GM12878 (cell line): ENCODE data around the gene MCCD1.

Experiments used
- CBX5 ChIP-seq: sonication (generic); IDR thresholded peaks from 2 replicates; pipeline ENCODE4 v1.6.1; 2016; ENCODE audit warnings: low read depth, moderate library complexity, mild to moderate bottlenecking, inconsistent platforms
- EGR1 ChIP-seq, 2 experiments: IDR thresholded peaks; 1 replicate in 1 of 2; 2 replicates in 1 of 2; pipeline ENCODE4 v1.6.1; 2011 to 2012; ENCODE audit warnings: low read depth in 2 of 2, low read length in 2 of 2, borderline replicate concordance in 1 of 2, mild to moderate bottlenecking in 1 of 2, moderate library complexity in 1 of 2
- FOS ChIP-seq: IDR thresholded peaks from 3 replicates; pipeline ENCODE4 v1.6.1; 2011; ENCODE audit warnings: borderline replicate concordance; ENCODE audit not compliant: insufficient read length; ENCODE audit errors: extremely low read depth
- HDGF ChIP-seq: fragments of 450-650 bp; IDR thresholded peaks from 2 replicates; pipeline ENCODE4 v1.6.1; 2016; ENCODE audit warnings: antibody characterized with exemption
- NFIC ChIP-seq: IDR thresholded peaks from 2 replicates; pipeline ENCODE4 v1.6.1; 2012; ENCODE audit warnings: low read depth, mild to moderate bottlenecking, inconsistent platforms, low read length, moderate library complexity
- RBBP5 ChIP-seq: fragments of 200-600 bp; sonication (generic); conservative IDR thresholded peaks from 2 replicates; pipeline ENCODE4 v1.6.1; 2016
- SPI1 ChIP-seq: IDR thresholded peaks from 2 replicates; pipeline ENCODE4 v1.6.1; 2011; ENCODE audit warnings: low read depth, mild to moderate bottlenecking, low read length, moderate library complexity, borderline replicate concordance; ENCODE audit not compliant: insufficient read depth
- SREBF2 ChIP-seq: IDR thresholded peaks from 2 replicates; pipeline ENCODE4 v1.6.1; 2012; ENCODE audit warnings: mild to moderate bottlenecking, low read length
- TF ChIP-seq, protein P1 (sequence below), 3 experiments: IDR thresholded peaks in 2 of 3; conservative IDR thresholded peaks in 1 of 3; 2 replicates each; pipeline ENCODE4 v1.5.1; 2011; ENCODE audit warnings: low read depth in 3 of 3, low read length in 3 of 3, mild to moderate bottlenecking in 3 of 3, control low read depth in 2 of 3, moderate library complexity in 2 of 3, inconsistent platforms in 1 of 3, mixed read lengths in 1 of 3; ENCODE audit not compliant: control insufficient read depth in 2 of 3, insufficient read depth in 1 of 3; ENCODE audit errors: extremely low read depth in 1 of 3
- TF ChIP-seq, protein P2 (sequence below): fragments of 450-650 bp; IDR thresholded peaks from 2 replicates; pipeline ENCODE4 v1.6.1; 2017; ENCODE audit warnings: mild to moderate bottlenecking

DNA sequence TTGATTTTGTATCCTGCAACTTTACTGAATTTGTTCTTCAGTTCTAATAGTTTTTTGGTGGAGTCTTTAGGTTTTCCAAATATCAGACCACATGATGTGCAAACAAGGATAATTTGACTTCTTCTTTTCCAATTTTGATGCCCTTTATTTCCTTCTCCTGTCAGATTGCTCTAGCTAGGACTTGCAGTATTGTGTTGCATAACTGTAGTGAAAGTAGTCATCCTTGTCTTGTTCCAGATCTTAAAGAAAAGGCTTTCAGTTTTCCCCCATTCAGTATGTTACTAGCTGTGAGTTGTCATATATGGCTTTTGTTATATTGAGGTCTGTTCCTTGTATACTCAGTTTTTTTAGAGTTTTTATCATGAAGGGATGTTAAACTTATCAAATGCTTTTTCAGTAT, 26.2 kb upstream of the MCCD1 start:
- TF ChIP-seq, protein P1, sequence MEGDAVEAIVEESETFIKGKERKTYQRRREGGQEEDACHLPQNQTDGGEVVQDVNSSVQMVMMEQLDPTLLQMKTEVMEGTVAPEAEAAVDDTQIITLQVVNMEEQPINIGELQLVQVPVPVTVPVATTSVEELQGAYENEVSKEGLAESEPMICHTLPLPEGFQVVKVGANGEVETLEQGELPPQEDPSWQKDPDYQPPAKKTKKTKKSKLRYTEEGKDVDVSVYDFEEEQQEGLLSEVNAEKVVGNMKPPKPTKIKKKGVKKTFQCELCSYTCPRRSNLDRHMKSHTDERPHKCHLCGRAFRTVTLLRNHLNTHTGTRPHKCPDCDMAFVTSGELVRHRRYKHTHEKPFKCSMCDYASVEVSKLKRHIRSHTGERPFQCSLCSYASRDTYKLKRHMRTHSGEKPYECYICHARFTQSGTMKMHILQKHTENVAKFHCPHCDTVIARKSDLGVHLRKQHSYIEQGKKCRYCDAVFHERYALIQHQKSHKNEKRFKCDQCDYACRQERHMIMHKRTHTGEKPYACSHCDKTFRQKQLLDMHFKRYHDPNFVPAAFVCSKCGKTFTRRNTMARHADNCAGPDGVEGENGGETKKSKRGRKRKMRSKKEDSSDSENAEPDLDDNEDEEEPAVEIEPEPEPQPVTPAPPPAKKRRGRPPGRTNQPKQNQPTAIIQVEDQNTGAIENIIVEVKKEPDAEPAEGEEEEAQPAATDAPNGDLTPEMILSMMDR (IDR thresholded peaks at IDR 0.05 in 2 of 3, conservative IDR thresholded peaks at IDR 0.05 in 1 of 3; ENCODE audit: control insufficient read depth in 2 of 3, extremely low read depth in 1 of 3, insufficient read depth in 1 of 3, low read depth in 3 of 3, low read length in 3 of 3) = no peak
- TF ChIP-seq NFIC (no peak), HDGF (no peak), RBBP5 (no peak), EGR1 (IDR thresholded peaks at IDR 0.05; ENCODE audit: borderline replicate concordance in 1 of 2, low read depth in 2 of 2, low read length in 2 of 2) (no peak), SREBF2 (no peak), FOS (no peak), SPI1 (no peak), CBX5 (no peak)
- TF ChIP-seq, protein P2, sequence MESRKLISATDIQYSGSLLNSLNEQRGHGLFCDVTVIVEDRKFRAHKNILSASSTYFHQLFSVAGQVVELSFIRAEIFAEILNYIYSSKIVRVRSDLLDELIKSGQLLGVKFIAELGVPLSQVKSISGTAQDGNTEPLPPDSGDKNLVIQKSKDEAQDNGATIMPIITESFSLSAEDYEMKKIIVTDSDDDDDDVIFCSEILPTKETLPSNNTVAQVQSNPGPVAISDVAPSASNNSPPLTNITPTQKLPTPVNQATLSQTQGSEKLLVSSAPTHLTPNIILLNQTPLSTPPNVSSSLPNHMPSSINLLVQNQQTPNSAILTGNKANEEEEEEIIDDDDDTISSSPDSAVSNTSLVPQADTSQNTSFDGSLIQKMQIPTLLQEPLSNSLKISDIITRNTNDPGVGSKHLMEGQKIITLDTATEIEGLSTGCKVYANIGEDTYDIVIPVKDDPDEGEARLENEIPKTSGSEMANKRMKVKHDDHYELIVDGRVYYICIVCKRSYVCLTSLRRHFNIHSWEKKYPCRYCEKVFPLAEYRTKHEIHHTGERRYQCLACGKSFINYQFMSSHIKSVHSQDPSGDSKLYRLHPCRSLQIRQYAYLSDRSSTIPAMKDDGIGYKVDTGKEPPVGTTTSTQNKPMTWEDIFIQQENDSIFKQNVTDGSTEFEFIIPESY = no peak
